Activated CD4-positive, alpha-beta T cell treated with anti-CD3 and anti-CD28 coated beads, Interleukin-2, Interleukin-4, amounts not matched to agents 100 ng/mL and 50 ng/mL, durations not matched to agents 16 hours and 8 hours (primary cell): ENCODE results near the gene RAD51B.
"Not testable (repeated sequence)": the region's sequence is repeated elsewhere in the genome, so short reads cannot be mapped to it uniquely, and the experiment has no call there.

Experiments
- DNase-seq: peaks from one replicate; pipeline ENCODE4 v3.0.0-alpha.2; 2020; ENCODE audit warnings: low spot score

Gene RAD51B

DNA sequence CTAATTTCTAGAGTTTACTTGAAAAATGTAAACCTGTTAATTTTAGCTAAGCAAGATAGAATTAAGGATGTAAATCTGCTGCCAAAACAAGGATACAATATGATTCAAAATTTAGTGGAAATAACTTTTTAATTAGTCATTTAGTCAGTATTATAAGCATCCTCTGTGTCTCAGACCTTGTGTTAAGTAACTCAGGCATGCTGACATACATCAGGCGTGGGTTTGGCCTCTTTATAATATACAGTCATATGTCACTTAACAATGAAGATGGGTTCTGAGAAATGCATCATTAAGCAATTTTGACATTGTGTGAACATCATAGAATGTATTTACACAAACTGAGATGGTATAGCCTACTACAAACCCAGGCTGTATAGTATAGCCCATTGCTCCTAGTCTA, 586.4 kb downstream of the RAD51B start:
- no peak for DNase-seq

DNA sequence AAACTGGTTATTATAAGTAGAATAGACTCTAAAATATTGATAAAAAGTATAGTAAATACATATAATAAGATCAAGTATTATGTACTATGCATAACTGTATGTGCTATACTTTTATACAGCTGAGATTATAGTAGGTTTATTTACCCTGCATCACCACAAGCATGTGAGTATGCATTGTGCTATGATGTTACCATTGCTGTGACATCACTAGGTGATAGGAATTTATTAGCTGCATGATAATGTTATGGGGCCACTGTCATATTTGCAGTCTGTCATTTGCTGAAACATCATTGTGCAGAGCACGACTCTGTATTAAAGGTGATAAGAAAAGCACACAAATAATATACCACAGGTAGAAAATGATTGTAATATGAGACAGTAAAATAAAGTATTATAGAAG, 587.7 kb downstream of the RAD51B start:
- no peak for DNase-seq

DNA sequence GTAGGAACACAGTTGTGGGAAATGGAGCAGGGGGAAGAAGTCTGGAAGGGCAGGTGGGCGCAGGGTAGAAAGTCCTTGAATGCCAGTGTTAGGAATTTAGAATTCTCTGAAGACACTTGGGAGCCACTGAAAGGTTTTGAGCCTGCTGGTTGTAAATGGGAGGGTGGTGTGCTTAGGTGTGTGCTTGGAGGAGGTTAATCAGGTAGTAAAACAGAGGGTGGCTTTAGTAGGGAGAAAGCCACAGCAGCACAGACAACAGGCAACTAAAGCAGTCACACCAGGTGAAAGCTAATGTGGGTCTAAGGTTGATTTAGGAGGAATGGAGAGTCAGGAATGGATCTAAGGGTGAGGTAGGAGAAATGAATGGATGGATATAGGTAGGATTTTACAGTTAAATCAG, 588.2 kb downstream of the RAD51B start:
- DNase-seq, result no peak

DNA sequence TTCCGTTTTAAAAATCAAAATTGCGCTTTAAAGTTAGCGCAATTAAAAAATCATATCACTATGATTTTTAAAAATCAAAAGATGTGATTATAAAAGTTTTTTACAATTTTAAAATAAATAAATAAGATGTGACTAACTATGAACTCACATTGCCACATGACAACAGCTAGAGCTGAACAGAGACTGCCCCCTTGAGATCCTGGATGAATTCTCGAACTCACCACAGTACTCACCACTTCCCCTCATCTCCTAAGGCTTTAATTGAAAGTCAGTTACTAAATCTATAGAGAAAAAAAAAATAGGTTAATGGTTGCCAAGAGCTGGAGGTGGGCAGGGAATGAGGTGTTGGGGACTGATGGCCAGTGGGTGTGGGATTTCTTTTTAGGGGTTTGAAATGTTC, 589.1 kb downstream of the RAD51B start:
- no peak for DNase-seq

DNA sequence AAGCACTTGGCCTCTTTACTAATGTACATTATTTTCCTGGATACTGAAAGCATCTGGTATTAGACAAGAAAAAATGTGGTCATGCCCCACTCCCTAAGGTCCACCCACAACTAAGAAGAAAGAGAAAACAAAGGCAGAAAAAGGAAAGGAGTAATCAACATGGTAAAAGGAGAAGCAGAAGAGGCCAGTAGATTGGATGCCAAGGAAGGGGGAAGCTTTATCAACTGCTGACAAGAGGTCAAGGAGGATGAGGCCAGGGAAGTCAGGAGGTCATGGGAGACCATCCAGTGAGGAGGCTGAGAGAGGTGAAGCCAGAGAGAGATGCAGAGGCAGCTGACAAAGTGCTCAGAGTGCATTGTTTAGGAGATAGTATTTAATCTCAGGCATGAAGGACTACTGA, 589.8 kb downstream of the RAD51B start:
- no peak for DNase-seq

DNA sequence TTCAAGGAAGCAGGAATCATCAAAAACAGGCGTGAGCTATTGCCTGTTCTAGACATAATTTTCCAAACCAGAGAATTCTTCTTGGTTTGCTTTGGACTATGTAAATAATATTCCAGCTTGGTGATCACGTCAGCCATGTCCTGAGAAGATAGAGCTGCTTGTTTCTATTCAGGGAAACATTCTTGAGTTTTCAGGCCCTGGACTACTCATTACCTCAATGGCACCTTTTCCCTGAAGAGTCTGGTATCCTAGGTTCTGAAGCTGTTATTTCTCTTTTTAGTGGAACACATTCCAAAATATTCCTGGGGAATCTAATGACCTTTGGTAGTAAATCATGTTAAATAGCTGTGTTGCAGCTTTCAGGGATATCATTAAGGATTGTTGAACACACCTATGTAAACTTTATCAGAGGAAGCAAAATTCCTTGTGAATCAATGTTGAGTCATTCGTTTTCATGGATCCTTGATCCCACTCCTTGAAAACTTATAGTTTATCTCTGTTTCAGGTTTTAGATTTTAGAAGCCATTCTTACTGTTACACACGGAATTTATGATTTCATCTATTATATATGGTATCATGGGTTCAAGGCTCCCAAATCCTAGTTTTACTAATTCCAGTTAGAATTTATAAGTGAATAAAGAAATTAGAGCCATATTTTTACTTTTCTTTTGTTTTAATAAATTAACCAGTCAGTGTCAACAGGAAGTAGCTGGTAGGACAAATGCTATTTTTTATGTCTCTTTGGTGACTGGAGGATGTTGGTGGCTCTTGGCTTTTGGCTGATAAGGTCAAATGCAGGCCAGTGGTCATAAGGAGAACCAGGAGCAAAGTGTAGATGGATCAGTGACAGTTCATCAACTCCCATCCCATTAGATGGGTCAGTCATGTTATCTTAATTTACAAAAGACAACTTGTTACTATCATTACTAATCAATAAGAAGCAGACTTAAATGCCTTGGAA, 593.2 kb downstream of the RAD51B start:
- DNase-seq, result no peak

DNA sequence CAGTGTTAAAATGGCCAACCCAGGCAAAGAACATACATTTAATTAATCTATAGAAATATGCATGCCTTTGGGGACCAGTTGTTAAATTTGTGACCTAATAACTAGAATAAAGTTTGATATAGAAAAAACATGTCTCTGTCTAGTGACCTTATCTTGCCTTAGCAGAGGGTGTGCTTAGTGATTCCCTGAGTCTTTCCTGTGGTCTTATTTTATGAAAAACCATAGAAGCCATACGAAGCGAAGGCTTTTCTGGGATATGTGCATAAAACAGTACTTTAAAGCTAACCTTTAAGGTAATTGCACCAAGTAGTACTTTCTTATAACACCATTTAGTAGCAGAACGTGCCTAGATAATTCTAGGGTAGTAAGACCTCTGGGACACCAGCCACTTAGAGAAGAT, 593.9 kb downstream of the RAD51B start:
- DNase-seq, result no peak

DNA sequence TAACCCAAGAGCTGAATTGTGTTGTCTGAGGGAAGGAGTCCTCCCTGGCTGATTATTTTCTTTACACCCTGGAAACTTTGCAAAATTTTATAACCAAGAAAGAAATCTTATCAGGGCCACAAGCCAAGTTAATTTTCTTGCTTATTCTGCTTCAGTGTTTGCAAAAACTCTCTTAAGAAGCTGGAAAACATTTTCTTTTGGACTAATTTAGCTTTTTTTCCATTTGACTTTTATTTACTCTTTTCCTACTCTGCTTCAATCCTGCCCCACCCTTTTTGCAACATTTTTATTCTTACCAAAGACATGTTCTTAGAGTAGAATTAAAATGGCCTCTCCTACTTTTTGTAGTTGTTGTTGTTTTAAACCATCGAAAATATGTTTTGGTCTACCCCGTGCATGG, 594.5 kb downstream of the RAD51B start:
- no peak for DNase-seq

DNA sequence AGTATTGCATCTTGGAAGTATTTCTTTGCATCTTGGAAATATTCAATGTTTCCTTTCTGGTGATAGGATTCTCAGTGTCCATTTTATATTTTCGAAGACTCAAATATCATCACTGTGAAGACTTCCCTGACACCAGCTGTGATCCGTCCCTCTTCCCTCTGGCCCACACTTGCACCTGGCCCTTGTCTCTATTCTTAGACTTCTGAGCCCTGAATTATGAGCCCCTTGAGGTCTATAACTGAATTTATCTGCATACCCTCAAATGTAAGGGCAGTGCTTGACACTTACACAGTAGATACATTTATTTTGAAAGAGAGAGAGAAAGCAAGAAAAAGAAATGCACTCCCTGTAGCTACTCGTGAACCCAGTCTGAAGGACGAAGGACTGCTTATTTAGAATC, 596.6 kb downstream of the RAD51B start:
- no peak for DNase-seq

DNA sequence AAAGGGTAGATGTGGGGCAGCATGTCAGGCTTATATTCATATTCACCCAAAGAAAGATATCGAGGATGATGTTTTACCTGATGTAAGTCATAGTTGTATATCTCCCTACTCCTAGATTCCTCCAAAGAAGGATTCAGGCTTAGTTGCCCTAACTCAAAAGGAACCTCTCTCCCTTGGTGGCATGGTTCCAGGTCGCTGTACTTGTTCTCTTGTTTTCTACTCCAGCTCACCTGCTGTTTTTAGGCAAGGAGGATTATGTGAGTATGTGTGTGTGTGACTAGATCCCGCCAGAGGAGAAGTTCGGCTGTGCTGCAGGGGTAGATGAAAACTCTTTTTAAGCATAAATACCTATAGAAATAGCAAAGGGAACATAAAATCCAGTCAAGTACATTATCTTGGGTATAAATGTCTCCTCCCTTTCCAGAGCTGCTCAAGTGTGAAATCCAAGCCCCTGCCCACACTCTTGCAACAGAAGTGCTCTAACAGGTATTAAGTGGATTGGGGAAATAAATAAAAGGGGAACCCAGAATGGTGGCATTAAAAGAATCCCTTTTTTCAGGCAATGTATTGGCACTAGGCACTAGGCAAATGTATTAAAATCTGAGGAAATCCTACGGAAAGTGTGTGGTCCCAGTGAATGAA, 597.6 kb downstream of the RAD51B start:
- DNase-seq, result no peak

DNA sequence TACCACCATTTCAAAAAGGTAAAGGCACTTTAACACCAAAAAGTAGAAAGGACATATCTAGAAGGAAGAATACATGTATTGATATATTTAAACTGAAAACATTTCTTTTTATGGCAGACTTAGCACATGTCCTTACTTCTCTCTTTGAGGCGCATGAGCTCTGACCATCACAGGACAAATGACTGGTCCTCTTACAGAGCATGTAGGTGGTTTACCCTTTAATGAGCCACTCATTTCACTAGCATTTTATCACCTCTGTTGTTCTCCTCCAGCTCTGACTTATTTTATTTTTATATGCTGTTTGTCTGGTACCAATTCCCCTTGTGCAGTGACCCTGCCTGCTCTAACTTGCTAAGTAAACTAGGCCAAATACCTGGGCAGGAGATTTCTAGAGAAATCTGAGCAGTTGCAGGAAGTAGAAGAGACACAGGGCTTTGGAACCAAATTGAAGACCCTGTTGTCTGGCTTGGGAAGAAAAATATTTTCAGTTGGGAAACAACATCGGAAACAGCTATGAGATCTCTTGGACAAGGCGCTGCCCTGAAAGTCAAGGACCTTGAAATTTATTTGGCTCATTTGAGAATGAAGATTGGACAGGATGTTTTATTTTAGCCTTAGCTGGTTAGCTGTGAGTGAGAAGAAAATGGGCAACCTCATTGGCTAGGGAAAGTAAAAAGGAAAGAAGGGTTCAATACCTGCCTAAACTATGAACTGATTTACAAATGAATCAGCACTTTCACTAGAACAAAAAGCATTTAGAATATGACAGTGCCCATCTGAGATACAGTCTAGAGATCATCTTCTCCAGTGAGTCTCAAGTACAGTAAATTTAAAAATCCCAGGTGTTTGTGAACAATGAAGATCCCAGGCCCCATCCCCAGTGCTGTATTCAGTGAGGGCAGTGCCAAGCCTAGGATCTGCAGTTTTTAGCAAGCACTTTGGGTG, 598.9 kb downstream of the RAD51B start:
- DNase-seq, result no peak

DNA sequence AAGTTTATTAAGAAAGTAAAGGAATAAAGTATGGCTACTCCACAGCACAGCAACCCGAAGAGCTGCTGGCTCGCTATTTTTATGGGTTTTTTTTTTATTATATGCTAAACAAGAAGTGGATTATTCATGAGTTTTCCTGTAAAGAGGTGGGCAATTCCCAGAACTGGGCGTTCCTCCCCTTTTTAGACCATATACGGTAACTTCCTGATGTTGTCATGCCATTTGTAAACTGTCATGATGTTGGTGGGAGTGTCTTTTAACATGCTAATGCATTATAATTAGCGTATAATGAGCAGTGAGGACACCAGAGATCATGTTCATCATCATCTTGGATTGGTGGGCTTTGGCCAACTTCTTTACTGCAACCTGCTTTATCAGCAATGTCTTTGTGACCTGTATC, 600.8 kb downstream of the RAD51B start:
- DNase-seq, result no peak

DNA sequence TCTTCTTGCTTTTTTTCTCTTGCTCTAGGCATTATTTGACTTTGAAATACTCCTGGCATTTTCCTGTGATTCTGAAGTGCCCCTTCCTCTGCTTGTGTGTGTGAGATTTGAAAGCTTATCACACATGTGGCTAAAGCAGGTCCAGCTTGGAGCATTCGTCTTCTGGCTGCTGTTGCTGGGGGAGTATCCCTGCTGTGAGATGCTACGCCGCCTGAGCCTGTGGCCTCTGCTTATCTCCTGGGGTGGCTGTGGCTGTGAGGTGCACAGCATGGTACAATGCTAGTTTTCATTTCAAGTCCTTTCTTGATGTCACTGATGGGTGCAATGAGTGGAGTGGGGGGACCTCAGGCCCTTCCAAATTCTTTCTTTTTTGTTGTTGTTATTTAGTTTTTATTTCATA, 601.5 kb downstream of the RAD51B start:
- DNase-seq, result no peak

DNA sequence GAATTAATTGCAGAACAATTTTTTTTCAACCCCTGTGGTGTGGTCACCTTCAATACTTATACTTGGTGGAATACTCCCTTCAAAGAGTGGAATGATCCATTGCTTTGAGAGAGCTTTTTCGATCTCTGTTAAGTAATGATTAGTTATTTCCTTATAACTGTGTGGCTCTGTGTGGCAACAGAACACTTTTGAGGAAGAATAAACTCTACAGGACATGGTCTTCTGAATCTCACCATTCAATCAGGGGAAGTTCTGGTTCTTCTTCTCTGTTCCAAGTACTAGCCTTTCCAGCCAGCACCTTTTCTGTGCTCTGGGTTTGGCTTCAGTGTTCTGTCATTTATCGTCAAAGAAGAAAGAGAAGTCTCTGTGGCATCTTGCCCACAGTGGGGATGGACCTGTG, 604.1 kb downstream of the RAD51B start:
- DNase-seq, result no peak

DNA sequence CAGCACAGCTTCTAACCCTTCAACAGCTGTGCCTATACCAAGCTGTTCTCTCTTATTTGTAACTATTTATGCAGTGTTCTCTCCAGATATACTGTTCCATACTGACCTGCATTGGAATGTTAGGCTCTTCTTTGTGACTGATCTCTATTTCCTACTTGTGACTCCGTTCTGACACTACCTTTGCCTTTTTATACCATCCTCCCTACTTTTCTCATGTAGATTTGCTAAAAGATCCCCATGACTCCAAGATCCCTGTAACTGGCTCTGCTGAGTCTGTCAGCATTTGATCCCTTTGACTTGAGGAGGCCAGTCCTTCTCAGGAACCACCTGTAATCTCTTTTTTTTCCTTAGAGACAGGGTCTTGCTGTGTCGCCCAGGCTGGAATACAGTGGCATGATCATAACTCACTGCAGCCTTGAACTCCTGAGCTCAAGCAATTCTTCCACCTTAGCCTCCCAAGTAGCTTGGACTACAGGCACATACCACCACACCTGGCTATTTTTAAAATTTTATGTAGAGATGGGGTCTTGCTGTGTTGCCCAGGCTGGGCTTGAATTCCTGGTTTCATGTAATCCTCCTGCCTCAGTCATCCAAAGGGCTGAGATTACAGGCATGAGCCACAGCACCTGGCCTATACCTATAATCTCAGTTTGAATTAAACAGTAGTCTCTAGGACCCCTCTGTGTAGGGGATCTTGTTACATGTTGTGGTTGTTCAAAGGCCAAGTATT, 605.0 kb downstream of the RAD51B start:
- DNase-seq, result no peak

DNA sequence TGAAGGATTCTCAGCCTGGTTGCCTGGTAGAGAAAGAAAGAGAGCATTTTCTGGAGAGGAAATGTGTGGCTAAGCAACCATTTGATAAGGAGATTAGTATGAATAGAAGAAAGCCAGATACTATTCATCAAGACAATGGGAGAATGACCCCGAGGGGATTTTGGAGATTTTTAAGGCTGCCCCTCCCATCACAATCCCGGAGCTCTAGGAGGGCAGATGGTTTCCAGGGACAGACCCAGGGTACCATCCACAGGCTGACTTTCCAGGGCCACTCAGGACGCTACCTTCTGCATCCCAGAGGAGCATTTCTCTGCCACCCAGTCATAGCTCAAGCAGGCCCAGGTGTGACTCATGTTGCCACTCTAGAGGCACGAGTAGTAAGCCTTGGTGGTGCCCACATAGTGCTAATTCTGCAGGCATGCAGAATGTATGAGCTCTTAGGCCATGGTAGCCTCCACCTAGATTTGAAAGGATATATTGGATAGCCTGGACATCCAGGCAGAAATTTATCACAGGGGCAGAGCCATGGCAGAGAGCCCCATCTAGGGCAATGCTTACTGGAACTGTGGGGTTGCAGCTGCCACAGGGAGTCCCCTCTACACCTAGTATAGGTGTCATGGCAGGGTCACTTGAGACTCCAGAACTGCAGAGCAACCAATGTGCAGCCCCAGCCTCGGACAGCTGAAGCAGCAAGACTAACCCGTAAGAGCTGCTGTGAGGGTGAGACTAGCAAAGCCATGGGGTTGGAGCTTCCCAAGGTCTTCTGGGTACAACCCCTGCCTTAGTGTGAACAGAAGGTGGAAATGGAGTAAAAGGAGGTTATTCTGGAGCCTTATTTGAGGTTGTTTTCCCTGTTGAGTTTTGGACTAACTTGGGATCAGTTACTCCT, 607.3 kb downstream of the RAD51B start:
- DNase-seq, result no peak

DNA sequence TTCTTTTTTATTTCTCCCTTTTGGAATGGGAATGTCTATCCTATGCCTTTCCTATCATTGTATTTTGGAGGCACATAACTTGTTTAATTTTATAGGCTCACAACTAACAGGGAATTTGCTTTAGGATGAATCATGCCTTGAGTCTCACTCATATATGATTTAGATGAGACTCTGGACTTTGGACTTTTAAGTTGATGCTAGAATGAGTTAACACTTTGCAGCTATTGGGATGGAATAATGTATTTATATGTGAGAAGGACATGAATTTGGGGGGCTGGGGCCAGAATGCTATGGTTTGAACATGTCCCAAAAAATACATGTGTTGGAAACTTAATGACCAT, 607.9 kb downstream of the RAD51B start:
- no peak for DNase-seq

DNA sequence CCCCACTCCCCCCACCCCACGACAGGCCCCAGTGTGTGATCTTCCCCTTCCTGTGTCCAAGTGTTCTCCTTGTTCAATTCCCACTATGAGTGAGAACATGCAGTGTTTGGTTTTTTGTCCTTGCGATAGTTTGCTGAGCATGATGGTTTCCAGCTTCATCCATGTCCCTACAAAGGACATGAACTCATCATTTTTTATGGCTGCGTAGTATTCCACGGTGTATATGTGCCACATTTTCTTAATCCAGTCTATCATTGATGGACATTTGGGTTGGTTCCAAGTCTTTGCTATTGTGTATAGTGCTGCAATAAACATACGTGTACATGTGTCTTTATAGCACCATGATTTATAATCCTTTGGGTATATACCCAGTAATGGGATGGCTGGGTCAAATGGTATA, 609.3 kb downstream of the RAD51B start:
- not testable (repeated sequence) for DNase-seq

DNA sequence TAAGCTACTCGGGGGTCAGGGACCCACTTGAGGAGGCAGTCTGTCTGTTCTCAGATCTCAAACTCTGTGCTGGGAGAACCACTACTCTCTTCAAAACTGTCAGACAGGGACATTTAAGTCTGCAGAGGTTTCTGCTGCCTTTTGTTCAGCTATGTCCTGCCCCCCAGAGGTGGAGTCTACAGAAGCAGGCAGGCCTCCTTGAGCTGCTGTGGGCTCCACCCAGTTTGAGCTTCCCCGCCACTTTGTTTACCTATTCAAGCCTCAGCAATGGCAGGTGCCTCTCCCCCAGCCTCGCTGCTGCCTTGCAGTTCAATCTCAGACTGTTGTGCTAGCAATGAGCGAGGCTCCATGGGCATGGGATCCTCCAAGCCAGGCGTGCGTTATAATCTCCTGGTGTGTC, 614.6 kb downstream of the RAD51B start:
- DNase-seq, result not testable (repeated sequence)

DNA sequence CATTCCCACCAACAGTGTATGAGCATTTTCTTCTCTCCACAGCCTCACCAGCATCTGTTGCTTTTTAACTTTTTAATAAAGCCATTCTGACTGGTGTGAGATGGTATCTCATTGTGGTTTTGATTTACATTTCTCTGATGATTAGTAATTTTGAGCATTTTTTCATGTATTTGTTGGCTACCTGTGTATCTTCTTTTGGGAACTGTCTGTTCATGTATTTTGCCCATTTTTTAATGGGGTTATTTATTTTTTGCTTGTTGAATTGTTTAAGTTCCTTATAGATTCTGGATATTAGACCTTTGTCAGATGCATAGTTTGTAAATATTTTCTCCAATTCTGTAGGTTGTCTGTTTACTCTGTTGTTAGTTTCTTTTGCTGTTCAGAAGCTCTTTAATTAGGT, 616.1 kb downstream of the RAD51B start:
- not testable (repeated sequence) for DNase-seq

DNA sequence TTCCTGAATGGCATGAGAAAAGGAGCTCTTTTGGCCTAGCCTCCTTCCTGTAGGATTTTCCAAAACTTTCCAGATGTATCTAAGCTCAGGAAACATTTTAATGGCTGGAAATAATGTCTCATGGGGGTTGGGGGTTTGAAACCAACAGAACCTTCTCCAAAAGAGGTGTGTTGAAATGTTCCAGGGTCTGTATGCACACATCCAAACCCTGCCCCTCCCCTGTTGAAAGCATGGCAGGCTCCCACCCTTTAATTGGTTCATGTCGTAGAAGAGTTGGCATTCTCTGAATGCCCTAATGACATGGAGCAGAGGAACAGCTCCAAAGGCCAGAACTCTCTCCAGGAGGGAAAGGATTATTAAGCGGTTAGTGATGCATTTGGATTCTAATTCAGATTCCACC, 620.1 kb downstream of the RAD51B start:
- no peak for DNase-seq
